Stimulated activated effector memory CD8-positive, alpha-beta T cell treated with anti-CD3 and anti-CD28 coated beads, Interleukin-12 subunit alpha, Interleukin-12 subunit beta, amount 100 ng/mL, for 72 hours (primary cell): Measurements from ENCODE around the gene ABCC6.
"Not testable (repeated sequence)": the region's sequence is repeated elsewhere in the genome, so short reads cannot be mapped to it uniquely, and the experiment has no call there.

Experiments
- ATAC-seq: fragments of 150-1000 bp; cut with Tn5 transposase; 2 replicates; pipeline ENCODE4 v1.10.0; 2021
- DNase-seq, 2 donors: peaks; one replicate each; pipeline ENCODE4 v3.0.0; 2021 to 2022; ENCODE audit warnings: low spot score in 2 of 2
- H3K27ac Mint-ChIP-seq: one replicate; pipeline ENCODE4 v1.8.0; 2022; ENCODE audit warnings: mild to moderate bottlenecking, mixed read lengths
- H3K36me3 Mint-ChIP-seq: one replicate; pipeline ENCODE4 v1.8.0; 2022; ENCODE audit warnings: mild to moderate bottlenecking, mixed read lengths
- H3K4me1 Mint-ChIP-seq: one replicate; pipeline ENCODE4 v1.8.0; 2022; ENCODE audit warnings: mixed read lengths
- H3K4me3 Mint-ChIP-seq: one replicate; pipeline ENCODE4 v1.8.0; 2022; ENCODE audit warnings: mild to moderate bottlenecking, mixed read lengths
- H3K9me3 Mint-ChIP-seq: one replicate; pipeline ENCODE4 v1.8.0; 2022; ENCODE audit warnings: mixed read lengths

ABCC6 gene

DNA sequence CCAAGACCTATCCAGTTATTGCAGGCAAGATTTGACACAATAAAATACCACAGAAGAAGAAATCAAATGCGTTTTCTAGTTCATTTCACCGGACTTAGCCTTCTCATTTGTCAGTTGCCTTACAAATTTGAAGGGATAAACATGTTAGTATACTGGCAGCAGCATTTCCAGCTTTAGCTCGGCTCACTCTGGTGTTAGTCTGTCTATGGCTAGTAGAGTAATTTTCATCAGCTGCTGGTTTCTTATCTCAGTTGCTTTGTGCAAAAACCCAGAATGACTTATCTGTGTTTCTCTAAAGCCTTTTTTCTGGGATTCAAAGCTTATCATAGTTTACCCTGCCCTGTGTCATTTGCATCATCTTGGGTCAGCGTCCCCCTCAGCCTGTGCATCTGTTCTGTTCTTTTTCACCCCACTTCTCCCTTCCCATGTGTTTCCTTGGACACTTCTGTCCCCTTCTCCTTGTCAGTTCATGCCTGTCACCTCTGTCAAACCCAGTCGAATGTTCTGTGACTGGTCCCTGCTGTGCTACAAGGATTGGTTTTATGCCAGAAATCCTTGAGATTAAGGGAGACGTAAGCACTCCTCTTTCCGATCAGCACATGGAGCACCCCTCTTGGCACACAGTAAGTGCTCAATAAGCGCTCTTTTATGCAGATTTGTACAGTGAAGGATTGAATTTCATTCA is 23.4 kb upstream of the ABCC6 start:
- not testable (repeated sequence) for DNase-seq, H3K4me3 Mint-ChIP-seq, H3K9me3 Mint-ChIP-seq, H3K27ac Mint-ChIP-seq, H3K4me1 Mint-ChIP-seq, ATAC-seq, H3K36me3 Mint-ChIP-seq

GRCh38 chr16:16243886-16244285 is 20.6 kb upstream of the ABCC6 start:
- peak in 1 of 2 donors; percentile 43 for DNase-seq

DNA sequence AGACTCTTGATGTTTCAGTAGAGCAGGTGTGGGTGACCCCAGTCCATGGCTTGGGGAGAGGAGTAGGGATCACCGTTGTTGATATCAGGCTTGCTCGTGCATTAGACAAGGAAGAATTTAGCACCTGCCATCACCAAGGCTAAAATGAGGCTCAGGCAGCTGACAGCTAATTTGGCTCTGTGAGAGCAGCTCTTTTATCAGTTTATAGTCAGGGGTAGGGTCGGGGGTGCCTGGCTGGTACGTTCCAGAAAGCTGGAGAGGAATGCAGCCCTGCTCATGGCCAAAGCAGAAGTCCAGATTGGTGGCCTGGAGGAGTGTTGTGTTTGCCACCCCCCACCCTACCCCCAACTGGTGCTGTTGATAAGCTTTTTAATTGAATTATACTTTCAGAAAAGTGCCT is 17.4 kb upstream of the ABCC6 start:
- H3K9me3 Mint-ChIP-seq, ATAC-seq, H3K36me3 Mint-ChIP-seq, H3K4me1 Mint-ChIP-seq, H3K27ac Mint-ChIP-seq, H3K4me3 Mint-ChIP-seq: not testable (repeated sequence)
- peak in 1 of 2 donors; percentile 26 for DNase-seq

More at GRCh38 chr16:16243886-16244285, 20.6 kb upstream of the ABCC6 start:
- H3K9me3 Mint-ChIP-seq, H3K4me1 Mint-ChIP-seq, H3K27ac Mint-ChIP-seq, ATAC-seq, H3K4me3 Mint-ChIP-seq, H3K36me3 Mint-ChIP-seq: not testable (repeated sequence)

DNA sequence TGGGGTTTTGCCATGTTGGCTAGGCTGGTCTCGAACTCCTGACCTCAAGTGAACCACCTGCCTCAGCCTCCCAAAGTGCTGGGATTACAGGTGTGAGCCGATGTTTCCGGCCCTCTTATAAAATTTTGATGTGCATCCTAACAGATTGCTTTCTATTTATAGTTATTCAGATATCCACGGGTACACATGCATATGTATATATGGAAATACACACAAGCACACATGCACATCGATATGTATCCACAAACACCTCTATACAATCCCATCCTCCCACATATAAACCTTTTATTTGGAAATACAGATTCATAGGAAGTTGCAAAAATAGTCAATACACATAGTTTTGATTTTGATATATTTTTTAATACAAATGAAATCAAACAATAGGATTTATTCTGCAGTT is 14.4 kb upstream of the ABCC6 start:
- DNase-seq, H3K9me3 Mint-ChIP-seq, H3K4me1 Mint-ChIP-seq, H3K27ac Mint-ChIP-seq, ATAC-seq, H3K36me3 Mint-ChIP-seq, H3K4me3 Mint-ChIP-seq: not testable (repeated sequence)

DNA sequence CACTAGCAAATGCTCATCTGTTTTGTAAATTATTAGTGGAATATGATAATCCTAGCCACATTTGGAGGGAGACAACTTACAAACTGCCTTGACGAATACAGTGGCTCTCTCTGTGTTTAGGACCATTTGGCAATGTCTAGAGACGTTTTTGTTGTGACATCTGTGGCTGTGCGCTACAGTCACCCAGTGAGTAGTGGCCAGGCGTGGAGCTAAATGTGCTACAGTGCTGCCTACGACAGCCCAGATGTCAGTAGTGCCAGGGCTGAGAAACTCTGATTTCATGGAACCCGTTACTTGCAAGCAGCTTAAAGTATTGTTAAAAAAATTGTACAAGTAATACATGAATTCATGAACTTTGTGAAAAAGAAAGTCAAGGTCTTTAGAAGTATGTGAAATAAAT is 13.8 kb upstream of the ABCC6 start:
- not testable (repeated sequence) for H3K4me3 Mint-ChIP-seq, H3K9me3 Mint-ChIP-seq, H3K27ac Mint-ChIP-seq, H3K4me1 Mint-ChIP-seq, H3K36me3 Mint-ChIP-seq, DNase-seq, ATAC-seq

- ATAC-seq, result peak; percentile 73
- H3K27ac Mint-ChIP-seq, result peak overlapping the region; percentile 43
- H3K4me1 Mint-ChIP-seq, DNase-seq, H3K36me3 Mint-ChIP-seq, H3K9me3 Mint-ChIP-seq: not testable (repeated sequence)
- peak overlapping the region; percentile 60 for H3K4me3 Mint-ChIP-seq
Observed at GRCh38 chr16:16232692-16233061, 9.4 kb upstream of the ABCC6 start.

DNA sequence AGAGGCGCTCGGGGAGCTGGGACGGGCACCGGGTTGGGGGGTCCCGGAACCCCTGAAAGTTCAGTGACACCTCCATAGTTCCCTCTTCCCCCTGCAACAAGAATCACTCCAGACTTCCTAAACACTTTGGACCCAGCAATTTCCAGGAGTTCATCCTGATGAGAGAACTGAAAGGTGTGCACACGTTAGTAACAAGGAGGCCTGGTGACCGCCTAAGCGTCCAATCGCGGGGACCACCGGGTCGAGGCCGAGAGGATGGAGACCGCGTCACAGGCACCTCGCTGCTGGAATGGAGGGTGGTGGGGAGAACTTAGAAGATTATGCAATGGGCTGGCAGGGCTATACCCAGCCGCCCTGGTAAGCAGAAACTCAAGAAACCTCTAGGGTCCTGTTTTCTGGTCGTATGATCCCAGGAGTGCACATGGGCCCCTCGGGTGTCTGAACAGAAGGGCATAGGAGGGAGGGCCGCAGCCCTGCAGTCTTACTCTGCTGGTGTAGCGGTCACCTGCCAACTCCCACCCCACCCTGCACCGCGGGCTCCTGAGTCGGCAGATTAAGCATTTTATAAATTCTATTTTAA is 458 bp upstream of the ABCC6 start:
- H3K9me3 Mint-ChIP-seq, H3K4me3 Mint-ChIP-seq, H3K4me1 Mint-ChIP-seq, H3K27ac Mint-ChIP-seq, H3K36me3 Mint-ChIP-seq: not testable (repeated sequence)
- DNase-seq (peak in 1 of 2 donors; percentile 48), ATAC-seq (peak; percentile 39)

- not testable (repeated sequence) for H3K9me3 Mint-ChIP-seq, ATAC-seq, H3K27ac Mint-ChIP-seq, H3K4me1 Mint-ChIP-seq, H3K36me3 Mint-ChIP-seq, H3K4me3 Mint-ChIP-seq
- peak in 1 of 2 donors; percentile 36 for DNase-seq
Observed at GRCh38 chr16:16221382-16221781, 1.9 kb downstream of the ABCC6 start.

GRCh38 chr16:16220449-16220848 is 2.8 kb downstream of the ABCC6 start:
- H3K4me1 Mint-ChIP-seq, result not testable (repeated sequence)

DNA sequence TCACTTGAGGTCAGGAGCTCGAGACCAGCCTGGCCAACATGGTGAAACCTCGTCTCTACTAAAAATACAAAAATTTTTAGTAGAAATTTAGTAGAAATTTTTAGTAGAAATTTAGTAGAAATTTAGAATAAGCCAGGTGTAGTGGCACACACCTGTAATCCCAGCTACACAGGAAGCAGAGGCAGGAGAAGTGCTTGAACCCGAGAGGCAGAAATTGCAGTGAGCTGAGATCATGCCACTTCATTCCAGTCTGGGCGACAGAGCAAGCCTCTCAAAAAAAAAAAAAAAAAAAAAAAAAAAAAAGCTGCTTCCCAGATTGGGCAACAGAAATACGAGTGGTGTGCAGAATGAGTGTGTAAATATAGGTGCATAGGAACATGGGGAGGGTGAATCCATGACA is 4.5 kb downstream of the ABCC6 start:
- DNase-seq, H3K9me3 Mint-ChIP-seq: not testable (repeated sequence)

More at GRCh38 chr16:16220449-16220848, 2.8 kb downstream of the ABCC6 start:
- H3K4me3 Mint-ChIP-seq, H3K9me3 Mint-ChIP-seq, ATAC-seq, H3K36me3 Mint-ChIP-seq, H3K27ac Mint-ChIP-seq: not testable (repeated sequence)
- peak in 1 of 2 donors; percentile 4 for DNase-seq

DNA sequence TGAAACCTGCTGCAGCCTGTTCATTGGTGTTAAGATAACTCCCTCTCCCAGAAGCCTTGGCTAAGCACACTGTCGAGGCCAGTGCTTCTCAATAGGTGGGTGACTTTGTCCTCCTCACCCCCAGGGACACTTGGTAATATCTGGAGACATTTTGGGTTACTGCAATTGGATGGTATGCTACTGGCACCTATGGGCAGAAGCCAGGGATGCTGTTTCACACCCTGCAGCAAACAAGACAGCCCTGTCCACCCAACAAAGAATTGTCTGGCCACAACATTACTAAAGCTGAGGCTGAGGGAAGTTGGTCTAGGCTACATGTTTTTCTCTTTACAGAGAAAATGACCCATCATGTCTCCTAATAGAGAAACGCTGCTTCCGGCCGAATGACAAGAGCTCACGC is 4.9 kb downstream of the ABCC6 start:
- H3K9me3 Mint-ChIP-seq, H3K4me1 Mint-ChIP-seq, H3K36me3 Mint-ChIP-seq, ATAC-seq, DNase-seq, H3K4me3 Mint-ChIP-seq, H3K27ac Mint-ChIP-seq: not testable (repeated sequence)

More for the DNA sequence above, 4.5 kb downstream of the ABCC6 start:
- not testable (repeated sequence) for H3K4me3 Mint-ChIP-seq, H3K36me3 Mint-ChIP-seq, H3K4me1 Mint-ChIP-seq, ATAC-seq, H3K27ac Mint-ChIP-seq

- not testable (repeated sequence) for ATAC-seq, DNase-seq, H3K9me3 Mint-ChIP-seq, H3K4me1 Mint-ChIP-seq, H3K36me3 Mint-ChIP-seq, H3K27ac Mint-ChIP-seq, H3K4me3 Mint-ChIP-seq
Observed at GRCh38 chr16:16213863-16214293, 9.4 kb downstream of the ABCC6 start.

DNA sequence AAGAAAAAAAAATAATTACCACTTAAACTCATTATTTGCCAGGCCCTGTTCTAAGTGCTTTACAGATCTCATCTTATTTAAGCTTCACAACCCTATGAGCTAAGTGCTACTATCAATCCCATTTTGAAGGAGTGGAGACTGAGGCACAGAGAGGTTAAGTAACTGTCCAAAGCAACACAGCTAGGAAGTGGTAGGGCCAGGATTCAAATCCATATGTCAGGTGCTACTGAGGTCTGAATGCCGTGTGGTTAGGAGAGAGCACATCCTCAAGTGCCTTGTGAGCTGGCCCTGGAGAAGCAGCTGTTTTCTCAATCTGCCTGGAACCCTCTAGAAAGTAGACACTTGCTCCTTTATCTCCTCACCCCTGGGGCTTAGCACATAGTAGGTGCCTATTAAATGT is 11.9 kb downstream of the ABCC6 start:
- ATAC-seq, H3K4me1 Mint-ChIP-seq, H3K27ac Mint-ChIP-seq, DNase-seq, H3K4me3 Mint-ChIP-seq, H3K36me3 Mint-ChIP-seq, H3K9me3 Mint-ChIP-seq: not testable (repeated sequence)

GRCh38 chr16:16208461-16208860 is 14.8 kb downstream of the ABCC6 start:
- not testable (repeated sequence) for ATAC-seq, H3K27ac Mint-ChIP-seq, H3K36me3 Mint-ChIP-seq

GRCh38 chr16:16207787-16208334 is 15.4 kb downstream of the ABCC6 start:
- H3K36me3 Mint-ChIP-seq, H3K27ac Mint-ChIP-seq, DNase-seq, H3K4me1 Mint-ChIP-seq, H3K9me3 Mint-ChIP-seq, H3K4me3 Mint-ChIP-seq, ATAC-seq: not testable (repeated sequence)

More at GRCh38 chr16:16208461-16208860, 14.8 kb downstream of the ABCC6 start:
- not testable (repeated sequence) for H3K9me3 Mint-ChIP-seq, DNase-seq, H3K4me3 Mint-ChIP-seq, H3K4me1 Mint-ChIP-seq
